GM21576 (cell line): ENCODE measurements around the gene MBNL2.

Source experiments
- ATAC-seq: cut with Tn5 transposase; IDR thresholded peaks from one replicate; pipeline ENCODE4 v1.9.1; 2021; ENCODE audit warnings: mild to moderate bottlenecking, moderate library complexity; ENCODE audit not compliant: unreplicated experiment

The MBNL2 gene

DNA sequence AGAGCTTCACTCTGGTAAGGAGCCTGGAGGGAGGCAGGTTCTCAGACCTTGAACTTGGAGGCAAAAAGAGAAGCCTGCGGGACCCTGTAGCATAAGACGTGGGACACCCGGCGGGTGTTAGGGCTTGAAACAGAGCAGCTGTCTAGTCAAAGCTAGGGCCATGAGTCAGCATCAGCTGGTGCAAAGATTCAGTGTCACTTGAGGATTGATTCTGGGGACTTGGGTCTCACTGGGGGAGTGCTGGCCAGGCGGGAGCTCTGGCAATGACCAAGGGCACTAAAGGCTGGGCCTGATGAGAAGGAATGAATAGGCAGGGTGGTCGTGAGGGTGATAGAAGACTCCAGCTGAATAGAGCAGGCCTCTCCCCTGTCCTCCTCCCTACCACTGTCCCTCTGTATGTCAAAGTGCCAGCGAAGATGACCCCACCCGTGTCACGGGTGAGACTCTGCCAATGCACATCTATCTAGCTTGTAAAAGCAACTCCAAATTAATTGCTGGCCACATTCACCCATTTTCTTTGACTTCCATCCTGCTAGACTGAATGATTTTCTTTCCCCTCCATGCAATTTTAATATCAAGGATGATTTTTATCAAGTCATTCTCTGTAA, 97.1 kb downstream of the MBNL2 start:
- ATAC-seq, result no peak

DNA sequence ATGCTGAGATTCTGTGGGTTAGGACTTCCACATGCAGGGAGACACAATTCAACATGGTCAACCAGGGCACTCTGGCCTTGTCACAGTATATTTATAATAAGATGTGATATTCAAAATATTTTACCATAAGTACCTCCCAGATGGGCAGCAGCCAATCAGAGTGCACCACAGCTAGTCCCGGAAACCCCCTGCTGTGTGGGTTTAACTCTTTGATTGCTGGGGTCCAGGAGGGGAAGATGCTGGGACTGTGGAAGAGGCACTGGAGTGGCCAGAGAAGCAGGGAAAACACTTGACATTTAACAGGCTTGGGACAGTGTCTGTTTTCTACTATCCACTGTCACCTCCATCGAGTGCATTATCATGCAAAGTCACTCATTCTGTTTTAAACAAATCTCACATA, 99.0 kb downstream of the MBNL2 start:
- no peak for ATAC-seq

DNA sequence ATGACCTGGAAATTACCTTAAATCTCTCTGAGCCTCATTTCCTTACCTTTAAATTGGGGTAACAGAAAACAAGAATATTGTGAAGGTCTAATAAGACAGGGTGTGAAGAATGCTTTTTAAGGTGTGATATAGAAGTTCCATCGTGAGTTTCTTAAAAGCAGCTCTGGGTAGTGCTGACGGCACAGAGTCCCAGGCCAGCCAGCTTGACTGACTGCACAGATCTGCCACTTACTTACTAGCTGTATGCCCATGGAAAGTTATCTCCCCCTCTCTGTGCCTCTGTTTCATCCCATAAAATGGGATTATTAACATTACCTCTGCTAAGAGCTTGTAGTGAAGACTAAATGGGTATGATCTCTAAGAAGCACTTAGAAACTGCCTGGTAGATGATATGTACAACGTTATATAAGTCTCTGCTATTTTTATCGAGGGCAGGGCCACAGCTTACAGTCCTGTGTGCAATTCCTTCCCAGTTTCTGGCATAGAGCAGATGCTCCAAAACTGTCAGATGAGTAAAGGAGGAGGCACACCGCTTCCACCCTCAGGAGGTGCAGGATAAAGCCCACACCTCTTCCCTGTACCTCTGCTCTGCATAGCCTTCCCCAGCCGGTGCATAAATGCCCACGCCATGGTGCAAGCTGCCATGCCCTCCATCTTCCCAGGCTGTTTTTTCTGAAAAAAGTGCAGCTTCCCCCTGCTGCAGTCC, 99.6 kb downstream of the MBNL2 start:
- no peak for ATAC-seq

DNA sequence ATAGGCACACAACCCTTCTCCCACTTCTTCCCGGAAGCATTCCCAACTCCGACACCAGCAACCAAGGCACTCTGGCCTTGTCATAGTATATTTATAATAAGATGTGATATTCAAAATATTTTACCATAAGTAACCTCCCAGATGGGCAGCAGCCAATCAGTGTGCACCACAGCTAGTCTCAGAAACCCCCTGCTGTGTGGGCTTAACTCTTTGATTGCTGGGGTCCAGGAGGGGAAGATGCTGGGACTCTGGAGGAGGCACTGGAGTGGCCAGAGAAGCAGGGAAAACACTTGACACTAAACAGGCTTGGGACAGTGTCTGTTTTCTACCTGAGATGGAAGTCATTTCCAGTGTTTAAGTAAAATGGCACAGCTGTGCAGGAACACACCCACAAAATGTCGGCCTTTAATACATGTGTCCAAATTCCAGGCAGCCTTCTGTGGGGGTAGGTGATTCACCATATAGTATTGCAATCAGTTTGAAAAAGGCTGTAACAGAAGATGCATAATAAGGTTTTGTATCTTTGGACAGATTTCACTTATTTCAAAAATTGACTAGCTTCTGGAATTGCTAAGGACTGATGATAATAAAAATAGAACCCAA, 100.7 kb downstream of the MBNL2 start:
- no peak for ATAC-seq

DNA sequence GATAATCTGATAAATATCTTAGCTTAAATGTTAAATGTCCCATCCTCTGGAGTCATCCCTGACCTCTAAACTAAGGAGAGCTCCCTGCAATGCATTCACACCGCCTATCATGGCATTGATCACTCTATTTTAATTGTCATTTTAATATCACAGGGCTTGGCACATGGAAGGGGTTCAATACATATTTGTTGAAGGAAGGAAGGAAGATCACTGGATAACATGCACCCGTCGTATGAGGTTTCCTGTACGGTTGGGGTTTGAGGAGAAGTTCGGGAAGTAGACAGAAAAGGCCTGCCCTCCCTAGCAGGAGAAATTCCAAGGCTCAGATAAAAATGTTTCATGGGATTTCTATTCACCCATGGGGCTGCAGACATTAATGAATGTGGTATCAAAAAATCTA, 102.0 kb downstream of the MBNL2 start:
- ATAC-seq, result no peak

DNA sequence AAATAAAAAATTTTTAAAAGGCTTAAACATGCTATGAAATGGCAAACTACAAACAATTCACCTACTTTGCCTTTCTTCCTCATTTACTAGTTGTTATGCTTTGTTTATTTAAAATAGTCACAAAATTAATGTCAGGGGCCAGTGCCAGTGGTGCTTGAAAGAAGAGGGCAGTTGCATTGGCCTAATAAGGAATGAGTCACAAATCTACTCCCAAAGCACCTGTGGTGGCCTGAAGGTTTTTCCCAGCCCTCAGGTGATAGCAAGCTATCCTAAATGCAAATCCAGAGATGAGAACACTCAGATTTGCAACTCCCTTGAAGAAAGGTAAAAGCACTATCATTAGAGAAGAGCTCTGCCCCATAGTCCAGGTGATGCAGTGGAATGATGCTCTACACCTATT, 103.6 kb downstream of the MBNL2 start:
- no peak for ATAC-seq

DNA sequence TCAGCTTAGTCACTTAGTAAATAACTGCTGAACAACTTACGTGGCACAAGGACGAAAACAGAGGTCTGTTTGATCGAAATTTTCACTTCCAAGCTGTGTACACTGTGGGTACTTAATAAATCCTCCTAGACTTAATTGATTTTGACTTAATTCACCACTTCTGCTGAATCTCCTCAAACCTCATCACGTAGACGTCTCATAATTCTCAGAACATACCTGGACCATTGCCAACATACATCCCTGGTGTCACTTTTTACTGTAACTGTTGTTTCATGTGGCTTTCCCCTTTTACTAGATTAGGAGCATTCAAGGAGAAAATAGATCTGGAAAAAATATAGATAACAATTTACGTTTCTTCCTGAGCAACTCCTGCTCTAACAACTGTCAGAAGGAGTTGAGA, 105.0 kb downstream of the MBNL2 start:
- no peak for ATAC-seq

DNA sequence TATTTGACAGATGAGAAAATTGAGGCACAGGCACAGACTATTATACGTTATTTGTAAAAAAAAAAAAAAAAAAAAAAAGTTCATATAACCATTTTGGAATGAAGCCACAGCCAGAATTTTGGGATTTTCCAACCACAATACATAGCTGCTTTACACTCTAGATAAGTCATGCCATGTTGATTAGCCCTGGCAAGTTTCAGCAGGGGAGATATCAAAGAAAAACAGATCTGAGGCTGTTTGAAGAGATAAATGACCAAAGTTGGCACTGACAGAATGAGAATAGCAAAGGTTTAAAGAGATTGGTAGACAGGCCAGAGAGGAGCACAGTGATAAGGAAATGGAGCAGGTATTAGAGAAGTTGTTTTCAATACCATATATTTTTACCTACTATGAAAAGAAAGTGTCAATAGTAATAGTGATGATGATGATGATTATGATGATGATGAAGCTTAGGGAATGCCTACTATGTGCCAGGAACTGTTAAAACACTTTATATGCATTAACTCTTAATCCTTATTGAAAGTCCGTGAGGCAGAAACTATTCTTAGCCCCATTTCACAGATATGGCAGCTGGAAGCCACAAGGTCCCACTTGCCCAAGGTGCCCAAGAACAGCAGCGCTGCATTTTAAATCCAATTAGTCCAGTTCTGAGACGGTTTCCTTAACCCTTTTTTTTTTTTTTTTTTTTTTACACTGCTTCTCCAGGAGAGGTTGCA, 105.5 kb downstream of the MBNL2 start:
- no peak for ATAC-seq

DNA sequence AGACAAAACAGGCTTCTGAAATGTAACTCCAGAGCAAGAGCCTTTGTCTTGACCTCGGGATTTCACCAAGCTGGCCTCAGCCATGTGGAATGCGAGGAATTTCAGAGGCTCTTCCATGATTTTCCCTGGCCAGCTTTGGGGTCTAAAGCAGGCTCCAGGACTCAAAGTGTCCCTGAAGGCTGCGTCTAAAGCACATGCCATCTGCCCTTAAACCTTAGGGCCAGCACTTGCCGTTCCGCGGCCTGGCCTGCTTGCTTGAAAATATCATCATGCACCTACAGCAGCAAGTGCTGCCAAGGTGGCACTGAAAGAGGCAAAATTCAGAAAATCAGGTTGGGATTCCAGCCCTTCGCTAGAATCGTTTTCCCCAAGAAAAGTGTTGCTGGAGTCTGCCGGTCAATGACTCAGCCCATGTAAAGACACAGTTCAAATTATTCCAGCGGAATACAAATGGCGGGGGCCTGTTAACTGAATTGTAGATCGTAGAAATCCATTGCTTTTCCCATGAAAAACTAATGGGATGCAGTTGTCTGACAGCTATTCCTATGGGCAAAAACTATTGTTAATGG, 106.2 kb downstream of the MBNL2 start:
- ATAC-seq, result no peak

DNA sequence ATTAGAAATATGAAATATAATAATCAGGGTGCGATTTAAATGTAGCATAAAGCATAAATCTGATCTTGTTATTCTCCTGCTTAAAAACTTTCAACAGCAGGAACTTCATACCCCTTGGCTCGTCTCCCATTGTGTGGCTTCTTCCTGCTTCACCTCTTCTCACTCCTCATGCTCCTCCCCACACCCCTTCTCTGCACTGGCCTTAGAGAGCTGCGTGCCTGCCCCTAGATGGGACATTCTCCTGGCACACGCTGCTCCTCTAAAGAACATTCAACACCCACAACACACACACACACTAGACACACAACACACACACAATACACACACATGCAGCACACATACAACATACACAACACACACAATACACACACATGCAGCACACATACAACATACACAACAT, 107.2 kb downstream of the MBNL2 start:
- ATAC-seq, result no peak

DNA sequence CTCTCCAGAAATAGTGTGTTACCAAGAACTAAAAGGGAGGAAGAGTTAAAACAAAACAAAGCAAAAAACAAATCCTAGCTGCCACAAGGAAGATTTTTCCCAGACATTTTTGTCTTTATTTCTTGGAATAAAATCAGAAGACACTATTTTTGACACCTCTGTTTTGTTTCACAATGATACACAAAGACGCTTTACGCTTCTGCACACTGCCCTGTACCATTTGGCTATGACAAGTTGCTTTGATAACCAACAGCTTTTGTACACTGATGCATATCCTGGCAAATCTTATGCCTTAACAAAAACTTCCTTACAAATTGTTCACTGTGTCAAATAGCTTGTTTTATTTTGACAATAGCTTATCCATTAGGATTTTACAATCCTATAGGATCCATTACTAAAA, 108.3 kb downstream of the MBNL2 start:
- no peak for ATAC-seq

DNA sequence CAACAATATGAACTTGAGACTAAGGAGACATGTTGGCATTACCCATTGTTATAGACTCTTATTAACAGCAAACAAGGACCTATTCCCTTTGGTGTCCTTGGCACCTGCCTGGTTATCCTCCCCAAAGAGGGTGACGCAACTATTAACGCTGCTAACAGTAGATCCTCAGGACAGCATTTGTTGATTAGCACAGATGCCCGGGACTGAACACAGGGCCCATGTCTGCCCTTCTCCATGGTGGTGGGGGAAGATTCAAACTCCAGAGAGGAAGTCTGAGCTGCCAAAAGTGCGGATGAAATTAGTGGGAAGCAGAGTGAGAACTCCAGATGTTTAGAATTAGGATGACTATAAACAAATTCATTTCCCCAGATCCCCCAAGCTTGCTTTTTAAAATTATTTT, 110.6 kb downstream of the MBNL2 start:
- ATAC-seq, result no peak

DNA sequence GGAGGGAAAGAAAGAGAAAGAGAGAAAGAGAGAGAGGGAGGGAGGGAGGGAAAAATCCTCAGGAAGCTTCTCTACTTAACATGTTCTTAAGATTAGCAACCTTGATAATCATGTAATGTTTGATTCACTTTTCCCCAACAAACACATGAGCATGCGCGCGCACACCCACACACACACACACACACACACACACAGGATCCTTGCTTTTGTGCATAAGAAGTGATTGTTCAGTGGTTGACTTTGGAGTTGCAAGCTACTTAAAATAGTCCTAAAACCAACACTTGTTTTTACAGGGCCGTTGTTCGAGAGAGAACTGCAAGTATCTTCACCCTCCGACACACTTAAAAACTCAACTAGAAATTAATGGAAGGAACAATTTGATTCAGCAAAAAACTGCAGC, 111.8 kb downstream of the MBNL2 start:
- ATAC-seq, result no peak

DNA sequence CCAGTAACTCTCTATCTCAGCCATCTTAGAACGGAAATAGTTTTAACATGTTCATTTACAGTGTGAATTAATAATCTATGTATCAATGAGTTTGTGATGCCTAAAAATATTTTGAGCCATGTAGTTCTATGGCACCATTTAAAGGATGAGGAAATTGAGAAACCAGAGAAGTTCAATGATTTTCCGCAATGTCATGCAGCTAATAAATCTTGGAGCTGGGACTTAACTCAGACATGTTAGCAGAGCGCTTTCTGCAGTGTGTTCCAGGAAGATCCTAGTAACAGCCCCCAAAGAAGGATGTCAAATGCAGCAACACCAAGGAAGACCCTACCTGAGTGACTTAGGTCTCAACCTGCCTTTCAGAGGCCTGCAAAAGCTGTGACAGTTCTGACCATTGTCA, 112.6 kb downstream of the MBNL2 start:
- no peak for ATAC-seq

DNA sequence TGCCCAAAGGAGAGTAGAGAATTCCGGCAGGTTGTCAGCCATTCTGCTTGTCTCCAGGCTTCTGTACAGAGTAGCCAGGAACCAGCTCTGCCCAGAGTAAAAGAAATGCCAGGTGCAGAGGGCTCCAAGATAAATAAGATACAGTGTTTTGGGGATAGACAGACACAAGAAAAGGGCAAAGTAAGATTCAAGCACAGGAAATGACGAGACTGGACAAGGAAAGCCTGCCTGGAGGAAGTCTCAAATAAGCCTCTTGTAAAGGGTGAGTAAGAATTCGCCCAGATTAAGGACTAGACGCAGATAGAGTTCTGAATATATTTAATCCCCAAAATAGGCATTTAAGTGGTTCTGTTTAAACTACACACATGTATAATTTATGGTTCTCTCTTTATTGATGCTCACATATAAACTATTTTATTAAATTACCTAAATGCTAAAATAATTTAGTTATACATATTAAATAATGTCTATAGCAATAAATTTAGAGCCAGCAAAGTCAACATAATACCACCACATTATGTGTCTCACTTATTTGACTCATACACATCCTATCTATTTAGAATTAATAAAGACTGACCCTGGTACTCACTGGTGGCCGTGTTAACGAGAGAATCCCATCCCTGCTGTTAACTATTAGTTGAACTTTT, 113.5 kb downstream of the MBNL2 start:
- ATAC-seq, result no peak

DNA sequence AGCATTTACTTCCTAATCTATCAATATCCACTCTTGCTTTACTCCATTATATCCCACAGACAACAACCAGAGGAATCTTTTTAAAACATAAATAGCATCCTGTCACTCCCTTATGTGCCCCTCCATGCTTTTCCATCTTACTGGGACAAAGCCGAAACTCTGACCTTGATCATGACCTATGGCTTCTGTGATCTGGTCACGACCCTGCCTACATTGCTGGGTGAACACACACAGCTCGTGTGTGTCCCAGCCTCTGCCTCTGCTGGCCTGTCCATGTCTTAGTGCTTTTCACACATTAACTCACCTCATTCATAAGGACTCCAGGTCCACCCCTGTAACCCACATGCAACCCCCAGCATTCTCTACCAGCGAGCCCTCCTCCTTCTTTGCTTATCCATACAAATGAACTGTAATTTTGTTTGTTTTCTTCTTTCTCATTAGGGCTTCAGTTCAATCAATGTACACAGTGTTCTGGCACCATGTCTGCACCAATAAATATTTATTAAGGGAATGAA, 115.9 kb downstream of the MBNL2 start:
- no peak for ATAC-seq

DNA sequence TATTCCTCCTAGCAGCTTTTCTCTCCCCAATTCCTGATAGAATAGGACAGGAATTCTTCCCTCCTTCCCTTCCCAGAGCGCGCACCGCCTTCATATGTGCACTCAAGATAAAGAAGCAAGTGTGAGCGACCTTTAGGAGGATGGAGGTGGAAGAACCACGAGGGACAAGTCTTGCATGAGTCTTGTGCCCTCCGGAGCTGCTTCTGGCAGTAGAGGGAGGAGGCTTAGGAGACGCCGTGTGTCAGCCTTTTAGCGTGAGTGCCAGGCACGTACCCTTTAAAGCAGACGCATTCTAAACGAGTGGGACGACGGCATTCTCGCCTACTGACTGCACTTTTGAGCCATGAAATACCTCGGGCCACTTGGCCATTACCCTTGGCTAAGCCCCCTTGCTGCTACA, 116.4 kb downstream of the MBNL2 start:
- no peak for ATAC-seq

DNA sequence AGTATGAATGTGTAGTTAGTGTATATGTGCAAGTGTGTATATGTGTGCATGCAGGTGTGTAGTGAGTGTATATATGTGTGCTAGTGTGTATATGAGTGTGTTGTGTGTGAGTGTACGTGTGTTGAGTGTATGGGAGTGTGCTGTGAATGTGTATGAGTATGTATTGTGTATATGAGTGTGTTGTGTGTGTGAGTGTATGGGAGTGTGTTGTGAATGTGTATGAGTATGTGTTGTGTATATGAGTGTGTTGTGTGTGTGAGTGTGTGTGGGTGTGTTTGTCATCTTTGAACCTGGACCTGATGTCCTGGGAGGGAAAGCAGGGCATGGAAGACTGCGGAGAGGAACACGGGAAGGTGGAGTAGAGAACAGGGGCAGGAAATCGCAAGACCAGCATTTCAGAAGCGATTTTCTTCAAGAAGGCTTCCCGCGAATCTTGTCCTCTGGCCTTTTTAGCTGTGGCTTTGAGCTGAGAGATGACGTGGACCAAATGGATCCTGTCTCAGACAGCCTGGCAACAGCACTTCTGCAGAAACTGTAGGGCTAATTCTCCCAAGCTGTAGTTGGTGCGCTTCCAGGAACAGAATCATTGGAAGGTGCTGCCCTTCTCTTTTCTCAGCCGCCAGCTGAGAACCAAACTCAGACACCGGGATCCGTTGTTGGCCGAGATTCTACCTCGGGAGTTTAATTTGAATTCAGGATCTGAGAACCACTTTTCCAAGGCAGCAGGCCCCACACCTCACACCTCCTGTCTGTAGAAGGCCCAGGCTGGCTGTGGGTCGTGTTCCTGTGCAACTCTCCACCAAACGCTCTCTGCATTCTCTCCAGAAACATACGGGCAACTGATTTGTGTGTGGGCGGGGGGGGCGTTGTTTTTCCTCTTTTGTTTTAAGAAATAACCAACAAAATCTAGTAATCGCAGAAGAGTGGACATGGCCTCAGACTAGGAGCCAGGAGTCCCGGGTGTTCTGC, 117.2 kb downstream of the MBNL2 start:
- no peak for ATAC-seq

DNA sequence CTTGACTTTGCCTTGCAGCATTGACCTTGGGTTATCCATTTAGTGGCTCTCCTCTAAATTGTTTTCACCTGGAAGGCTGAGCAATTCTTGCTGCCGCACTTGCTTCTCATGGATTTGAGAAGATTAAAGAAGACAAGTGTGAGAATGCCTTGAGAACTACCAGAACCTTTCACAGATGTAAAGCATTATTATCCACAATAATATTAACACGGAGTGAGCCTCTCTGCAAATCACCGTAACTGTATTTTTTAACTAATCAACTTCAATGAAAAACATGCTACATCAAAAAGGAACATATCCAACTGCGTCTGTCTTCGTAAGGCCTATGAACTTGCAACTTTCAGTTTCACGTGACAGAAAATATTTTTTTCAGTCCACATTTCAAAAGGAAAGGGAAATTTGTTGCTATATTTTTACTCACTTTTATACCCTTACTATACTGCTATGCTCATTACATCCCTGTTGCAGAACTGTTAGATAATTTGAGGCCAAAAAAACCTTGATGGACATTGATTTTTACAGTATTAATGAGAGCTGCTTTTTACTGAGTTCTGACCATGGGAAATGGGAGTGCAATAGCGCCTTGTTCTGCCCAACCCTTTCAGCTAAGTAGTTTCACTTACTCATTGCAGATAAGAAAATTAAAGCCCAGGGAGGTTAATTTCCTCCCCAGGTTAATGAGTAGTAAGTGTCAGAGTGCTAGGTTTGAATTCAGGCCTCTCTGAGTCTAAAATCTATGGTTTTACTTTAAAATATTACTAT, 118.0 kb downstream of the MBNL2 start:
- ATAC-seq, result peak; percentile 45
